GM12878 (cell line): ENCODE results near the gene GPRC5C. TPM values are rescaled to one million over a fixed set of nuclear protein-coding genes. Genes with fewer than 3 reads are reported as not detected.

Source experiments
- BRCA1 ChIP-seq: IDR thresholded peaks from 2 replicates; pipeline ENCODE4 v1.6.1; 2011; ENCODE audit warnings: low read depth, low read length, improper control_type of control experiment
- CEBPB ChIP-seq, 2 experiments: fragments of 150-350 bp in 1 of 2; IDR thresholded peaks; 2 replicates each; pipeline ENCODE4 v1.6.1; 2012 to 2014; ENCODE audit warnings: low read depth in 2 of 2, low read length in 2 of 2, borderline replicate concordance in 1 of 2, inconsistent platforms in 1 of 2
- MTA2 ChIP-seq: fragments of 450-650 bp; IDR thresholded peaks from 2 replicates; pipeline ENCODE4 v1.6.1; 2016; ENCODE audit warnings: low read depth, mild to moderate bottlenecking, moderate library complexity
- MXI1 ChIP-seq: fragments of 150-350 bp; IDR thresholded peaks from 2 replicates; pipeline ENCODE4 v1.6.1; 2011; ENCODE audit warnings: low read depth, mild to moderate bottlenecking, inconsistent platforms, low read length, improper control_type of control experiment
- PAX8 ChIP-seq: fragments of 450-650 bp; IDR thresholded peaks from 2 replicates; pipeline ENCODE4 v1.6.1; 2017; ENCODE audit warnings: mild to moderate bottlenecking, moderate library complexity
- PML ChIP-seq: IDR thresholded peaks from 2 replicates; pipeline ENCODE4 v1.6.1; 2012; ENCODE audit warnings: low read length, inconsistent platforms
- POLR2AphosphoS2 ChIP-seq: IDR thresholded peaks from 2 replicates; pipeline ENCODE4 v1.6.1; 2011; ENCODE audit warnings: low read depth, mild to moderate bottlenecking, low read length, improper control_type of control experiment, moderate library complexity
- POLR2AphosphoS5 ChIP-seq: IDR thresholded peaks from 2 replicates; pipeline ENCODE4 v1.6.1; 2011; ENCODE audit warnings: mild to moderate bottlenecking, low read length, inconsistent platforms
- TARDBP ChIP-seq: IDR thresholded peaks from 2 replicates; pipeline ENCODE4 v1.6.1; 2016; ENCODE audit warnings: borderline replicate concordance
- ZBED1 ChIP-seq: IDR thresholded peaks from 2 replicates; pipeline ENCODE4 v1.6.1; 2016; ENCODE audit warnings: borderline replicate concordance
- polyA plus RNA-seq, 11 experiments: library from polyadenylated mRNA; depleted of rRNA in 4 of 11; unstranded in 6 of 11; stranded (reverse) in 5 of 11; fragments of >200 nt; fragmentation: Nextera tagmentation in 4 of 11; fragmentation: Illumina TruSeq in 1 of 11; extraction: Ambion mirVana in 4 of 11; extraction: Trizol in 1 of 11; gene quantifications; 1 replicate in 1 of 11; 2 replicates in 10 of 11; pipeline versions ENCODE4 v1.2.1 to v1.2.3, GENCODE V29; 2011 to 2016; ENCODE audit warnings: inconsistent platforms in 2 of 11, missing spikeins in 2 of 11, low read depth in 1 of 11
- total RNA-seq, 4 experiments: library from RNA; depleted of rRNA in 3 of 4; stranded (reverse); fragments of >200 nt in 3 of 4; fragmentation: Illumina TruSeq in 1 of 4; extraction: Trizol in 1 of 4; gene quantifications; 2 replicates each; pipeline versions ENCODE4 v1.2.1 to v1.2.3, GENCODE V29; 2013 to 2021
- TF ChIP-seq, protein P1 (sequence below): IDR thresholded peaks from 2 replicates; pipeline ENCODE4 v1.6.1; 2012; ENCODE audit warnings: low read length, inconsistent platforms
- TF ChIP-seq, protein P2 (sequence below): IDR thresholded peaks from 2 replicates; pipeline ENCODE4 v1.6.1; 2011; ENCODE audit warnings: borderline replicate concordance, low read depth, mild to moderate bottlenecking, moderate library complexity, low read length; ENCODE audit not compliant: insufficient read depth, poor library complexity, severe bottlenecking
- TF ChIP-seq, protein P3 (sequence below): fragments of 150-350 bp; IDR thresholded peaks from 2 replicates; pipeline ENCODE4 v1.6.1; 2014; ENCODE audit warnings: mild to moderate bottlenecking, low read depth, low read length
- TF ChIP-seq, protein P4 (sequence below): fragments of 450-650 bp; IDR thresholded peaks from 2 replicates; pipeline ENCODE4 v1.6.1; 2017; ENCODE audit warnings: low read depth, mild to moderate bottlenecking, moderate library complexity
- TF ChIP-seq, protein P5 (sequence below), 3 experiments: IDR thresholded peaks in 2 of 3; conservative IDR thresholded peaks in 1 of 3; 2 replicates each; pipeline ENCODE4 v1.5.1; 2011; ENCODE audit warnings: low read depth in 3 of 3, low read length in 3 of 3, mild to moderate bottlenecking in 3 of 3, control low read depth in 2 of 3, moderate library complexity in 2 of 3, inconsistent platforms in 1 of 3, mixed read lengths in 1 of 3; ENCODE audit not compliant: control insufficient read depth in 2 of 3, insufficient read depth in 1 of 3; ENCODE audit errors: extremely low read depth in 1 of 3

Gene GPRC5C
- total and polyA plus RNA-seq, 10 of the 15 experiments (the other 5 are each of a cell fraction or from before 2014, with no cell fraction given) = 0.04 to 1.3 (median 0.36) TPM; not detected in 2

DNA sequence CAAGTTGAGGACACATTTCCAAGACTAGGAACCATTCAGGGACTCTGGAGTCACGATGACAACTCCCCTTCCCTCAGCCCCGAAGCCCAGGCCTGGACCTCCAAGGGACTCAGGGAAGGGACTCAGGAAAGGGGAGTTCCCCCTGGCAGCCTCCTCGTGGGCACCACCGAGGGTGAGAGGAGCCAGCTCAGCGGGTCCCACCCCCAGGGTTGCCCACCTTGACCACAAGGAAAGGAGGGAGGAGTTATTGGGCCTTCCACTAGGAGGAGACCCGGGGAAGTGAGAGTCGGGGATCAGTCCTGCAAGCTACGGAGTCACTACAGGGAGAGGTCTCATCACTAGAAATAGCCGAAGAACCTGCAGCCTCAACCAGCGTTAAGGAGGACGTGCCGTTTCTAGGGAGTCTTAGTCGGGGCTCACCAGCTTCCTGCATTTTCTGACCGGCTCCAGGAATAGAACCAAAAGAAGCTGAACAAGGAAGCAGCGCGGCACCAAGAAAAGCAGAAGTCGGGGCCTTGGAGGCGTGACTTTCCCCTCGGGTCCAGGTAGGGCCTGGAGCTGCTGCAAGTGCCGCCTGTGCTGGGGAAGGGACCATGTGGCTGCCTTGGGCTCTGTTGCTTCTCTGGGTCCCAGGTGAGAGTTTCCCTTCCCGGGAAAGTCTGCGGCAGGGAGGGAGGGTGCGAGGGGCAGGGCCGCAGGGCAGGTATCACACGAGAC, 34.4 kb downstream of the GPRC5C start, which contains the start of gene CD300A (continued):
- TF ChIP-seq, protein P1, sequence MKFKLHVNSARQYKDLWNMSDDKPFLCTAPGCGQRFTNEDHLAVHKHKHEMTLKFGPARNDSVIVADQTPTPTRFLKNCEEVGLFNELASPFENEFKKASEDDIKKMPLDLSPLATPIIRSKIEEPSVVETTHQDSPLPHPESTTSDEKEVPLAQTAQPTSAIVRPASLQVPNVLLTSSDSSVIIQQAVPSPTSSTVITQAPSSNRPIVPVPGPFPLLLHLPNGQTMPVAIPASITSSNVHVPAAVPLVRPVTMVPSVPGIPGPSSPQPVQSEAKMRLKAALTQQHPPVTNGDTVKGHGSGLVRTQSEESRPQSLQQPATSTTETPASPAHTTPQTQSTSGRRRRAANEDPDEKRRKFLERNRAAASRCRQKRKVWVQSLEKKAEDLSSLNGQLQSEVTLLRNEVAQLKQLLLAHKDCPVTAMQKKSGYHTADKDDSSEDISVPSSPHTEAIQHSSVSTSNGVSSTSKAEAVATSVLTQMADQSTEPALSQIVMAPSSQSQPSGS = no peak
- TF ChIP-seq, protein P2, sequence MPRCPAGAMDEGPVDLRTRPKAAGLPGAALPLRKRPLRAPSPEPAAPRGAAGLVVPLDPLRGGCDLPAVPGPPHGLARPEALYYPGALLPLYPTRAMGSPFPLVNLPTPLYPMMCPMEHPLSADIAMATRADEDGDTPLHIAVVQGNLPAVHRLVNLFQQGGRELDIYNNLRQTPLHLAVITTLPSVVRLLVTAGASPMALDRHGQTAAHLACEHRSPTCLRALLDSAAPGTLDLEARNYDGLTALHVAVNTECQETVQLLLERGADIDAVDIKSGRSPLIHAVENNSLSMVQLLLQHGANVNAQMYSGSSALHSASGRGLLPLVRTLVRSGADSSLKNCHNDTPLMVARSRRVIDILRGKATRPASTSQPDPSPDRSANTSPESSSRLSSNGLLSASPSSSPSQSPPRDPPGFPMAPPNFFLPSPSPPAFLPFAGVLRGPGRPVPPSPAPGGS = no peak
- TF ChIP-seq, protein P3, sequence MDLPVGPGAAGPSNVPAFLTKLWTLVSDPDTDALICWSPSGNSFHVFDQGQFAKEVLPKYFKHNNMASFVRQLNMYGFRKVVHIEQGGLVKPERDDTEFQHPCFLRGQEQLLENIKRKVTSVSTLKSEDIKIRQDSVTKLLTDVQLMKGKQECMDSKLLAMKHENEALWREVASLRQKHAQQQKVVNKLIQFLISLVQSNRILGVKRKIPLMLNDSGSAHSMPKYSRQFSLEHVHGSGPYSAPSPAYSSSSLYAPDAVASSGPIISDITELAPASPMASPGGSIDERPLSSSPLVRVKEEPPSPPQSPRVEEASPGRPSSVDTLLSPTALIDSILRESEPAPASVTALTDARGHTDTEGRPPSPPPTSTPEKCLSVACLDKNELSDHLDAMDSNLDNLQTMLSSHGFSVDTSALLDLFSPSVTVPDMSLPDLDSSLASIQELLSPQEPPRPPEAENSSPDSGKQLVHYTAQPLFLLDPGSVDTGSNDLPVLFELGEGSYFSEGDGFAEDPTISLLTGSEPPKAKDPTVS = no peak
- TF ChIP-seq TARDBP (no peak), MXI1 (0 out of 2 replicates have a peak, but pooled peaks have one; percentile 19), CEBPB (IDR thresholded peaks at IDR 0.05; ENCODE audit: borderline replicate concordance in 1 of 2, low read depth in 2 of 2, low read length in 2 of 2) (no peak), MTA2 (0 out of 2 replicates have a peak, but pooled peaks have one; percentile 48), POLR2AphosphoS5 (peak; percentile 62), PAX8 (no peak), ZBED1 (no peak), BRCA1 (no peak), POLR2AphosphoS2 (peak; percentile 33; the same call in 1 of the 2 replicates), PML (0 out of 2 replicates have a peak, but pooled peaks have one; percentile 35)
- TF ChIP-seq, protein P4, sequence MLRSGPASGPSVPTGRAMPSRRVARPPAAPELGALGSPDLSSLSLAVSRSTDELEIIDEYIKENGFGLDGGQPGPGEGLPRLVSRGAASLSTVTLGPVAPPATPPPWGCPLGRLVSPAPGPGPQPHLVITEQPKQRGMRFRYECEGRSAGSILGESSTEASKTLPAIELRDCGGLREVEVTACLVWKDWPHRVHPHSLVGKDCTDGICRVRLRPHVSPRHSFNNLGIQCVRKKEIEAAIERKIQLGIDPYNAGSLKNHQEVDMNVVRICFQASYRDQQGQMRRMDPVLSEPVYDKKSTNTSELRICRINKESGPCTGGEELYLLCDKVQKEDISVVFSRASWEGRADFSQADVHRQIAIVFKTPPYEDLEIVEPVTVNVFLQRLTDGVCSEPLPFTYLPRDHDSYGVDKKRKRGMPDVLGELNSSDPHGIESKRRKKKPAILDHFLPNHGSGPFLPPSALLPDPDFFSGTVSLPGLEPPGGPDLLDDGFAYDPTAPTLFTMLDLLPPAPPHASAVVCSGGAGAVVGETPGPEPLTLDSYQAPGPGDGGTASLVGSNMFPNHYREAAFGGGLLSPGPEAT = peak; percentile 89
- TF ChIP-seq, protein P5, sequence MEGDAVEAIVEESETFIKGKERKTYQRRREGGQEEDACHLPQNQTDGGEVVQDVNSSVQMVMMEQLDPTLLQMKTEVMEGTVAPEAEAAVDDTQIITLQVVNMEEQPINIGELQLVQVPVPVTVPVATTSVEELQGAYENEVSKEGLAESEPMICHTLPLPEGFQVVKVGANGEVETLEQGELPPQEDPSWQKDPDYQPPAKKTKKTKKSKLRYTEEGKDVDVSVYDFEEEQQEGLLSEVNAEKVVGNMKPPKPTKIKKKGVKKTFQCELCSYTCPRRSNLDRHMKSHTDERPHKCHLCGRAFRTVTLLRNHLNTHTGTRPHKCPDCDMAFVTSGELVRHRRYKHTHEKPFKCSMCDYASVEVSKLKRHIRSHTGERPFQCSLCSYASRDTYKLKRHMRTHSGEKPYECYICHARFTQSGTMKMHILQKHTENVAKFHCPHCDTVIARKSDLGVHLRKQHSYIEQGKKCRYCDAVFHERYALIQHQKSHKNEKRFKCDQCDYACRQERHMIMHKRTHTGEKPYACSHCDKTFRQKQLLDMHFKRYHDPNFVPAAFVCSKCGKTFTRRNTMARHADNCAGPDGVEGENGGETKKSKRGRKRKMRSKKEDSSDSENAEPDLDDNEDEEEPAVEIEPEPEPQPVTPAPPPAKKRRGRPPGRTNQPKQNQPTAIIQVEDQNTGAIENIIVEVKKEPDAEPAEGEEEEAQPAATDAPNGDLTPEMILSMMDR (IDR thresholded peaks at IDR 0.05 in 2 of 3, conservative IDR thresholded peaks at IDR 0.05 in 1 of 3; ENCODE audit: control insufficient read depth in 2 of 3, extremely low read depth in 1 of 3, insufficient read depth in 1 of 3, low read depth in 3 of 3, low read length in 3 of 3) = peak in 1 of 3 experiments; percentile 11; a peak in 1 of 6 replicates
